Parathyroid adenoma (tissue), 2 donors: ENCODE data around the gene VENTX.

ENCODE experiments used
- H2AFZ ChIP-seq: fragments of 300-600 bp; sonication (generic); one replicate; pipeline ENCODE4 v1.7.0; 2017; ENCODE audit warnings: antibody characterized with exemption, mild to moderate bottlenecking
- H3K27ac ChIP-seq: fragments of 300-600 bp; sonication (generic); one replicate; pipeline ENCODE4 v1.7.0; 2017
- H3K27me3 ChIP-seq: fragments of 300-600 bp; sonication (generic); one replicate; pipeline ENCODE4 v1.7.0; 2017; ENCODE audit warnings: low read length; ENCODE audit not compliant: control insufficient read depth, insufficient read depth
- H3K36me3 ChIP-seq: fragments of 300-600 bp; sonication (generic); one replicate; pipeline ENCODE4 v1.7.0; 2017; ENCODE audit warnings: low read length; ENCODE audit not compliant: control insufficient read depth, insufficient read depth
- H3K4me1 ChIP-seq: fragments of 300-600 bp; sonication (generic); one replicate; pipeline ENCODE4 v1.7.0; 2017; ENCODE audit warnings: control low read depth
- H3K4me2 ChIP-seq: fragments of 300-600 bp; sonication (generic); one replicate; pipeline ENCODE4 v1.7.0; 2017; ENCODE audit warnings: low read length
- H3K4me3 ChIP-seq: fragments of 300-600 bp; sonication (generic); one replicate; pipeline ENCODE4 v1.7.0; 2017; ENCODE audit warnings: low read depth, low read length
- H3K79me2 ChIP-seq: fragments of 300-600 bp; sonication (generic); one replicate; pipeline ENCODE4 v1.7.0; 2017; ENCODE audit warnings: control low read depth
- H3K9ac ChIP-seq: fragments of 300-600 bp; sonication (generic); one replicate; pipeline ENCODE4 v1.7.0; 2017; ENCODE audit warnings: mild to moderate bottlenecking
- H3K9me3 ChIP-seq: fragments of 300-600 bp; sonication (generic); one replicate; pipeline ENCODE4 v1.7.0; 2017; ENCODE audit warnings: low read length; ENCODE audit not compliant: control insufficient read depth
- TF ChIP-seq, protein P1 (sequence below): fragments of 300-600 bp; sonication (generic); IDR thresholded peaks from one replicate; pipeline ENCODE4 v1.7.0; 2017; ENCODE audit warnings: antibody characterized with exemption, mild to moderate bottlenecking
- donor health status: primary hyperparathyroidism.

VENTX gene

GRCh38 chr10:133243593-133243992 is 5.9 kb downstream of the VENTX start:
- Histone ChIP-seq H3K79me2 (no peaks in the 10 kb centered on the region), H3K4me2 (no peak overlapping the region), H3K27ac (no peak overlapping the region), H3K9me3 (no peaks in the 10 kb centered on the region), H3K4me3 (no peak overlapping the region), H3K36me3 (no peaks in the 10 kb centered on the region), H3K9ac (no peak overlapping the region), H3K4me1 (no peaks in the 10 kb centered on the region), H2AFZ (no peak overlapping the region), H3K27me3 (no peaks in the 10 kb centered on the region)
- TF ChIP-seq, protein P1, sequence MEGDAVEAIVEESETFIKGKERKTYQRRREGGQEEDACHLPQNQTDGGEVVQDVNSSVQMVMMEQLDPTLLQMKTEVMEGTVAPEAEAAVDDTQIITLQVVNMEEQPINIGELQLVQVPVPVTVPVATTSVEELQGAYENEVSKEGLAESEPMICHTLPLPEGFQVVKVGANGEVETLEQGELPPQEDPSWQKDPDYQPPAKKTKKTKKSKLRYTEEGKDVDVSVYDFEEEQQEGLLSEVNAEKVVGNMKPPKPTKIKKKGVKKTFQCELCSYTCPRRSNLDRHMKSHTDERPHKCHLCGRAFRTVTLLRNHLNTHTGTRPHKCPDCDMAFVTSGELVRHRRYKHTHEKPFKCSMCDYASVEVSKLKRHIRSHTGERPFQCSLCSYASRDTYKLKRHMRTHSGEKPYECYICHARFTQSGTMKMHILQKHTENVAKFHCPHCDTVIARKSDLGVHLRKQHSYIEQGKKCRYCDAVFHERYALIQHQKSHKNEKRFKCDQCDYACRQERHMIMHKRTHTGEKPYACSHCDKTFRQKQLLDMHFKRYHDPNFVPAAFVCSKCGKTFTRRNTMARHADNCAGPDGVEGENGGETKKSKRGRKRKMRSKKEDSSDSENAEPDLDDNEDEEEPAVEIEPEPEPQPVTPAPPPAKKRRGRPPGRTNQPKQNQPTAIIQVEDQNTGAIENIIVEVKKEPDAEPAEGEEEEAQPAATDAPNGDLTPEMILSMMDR, result no peak

GRCh38 chr10:133245439-133246235 is 8.0 kb downstream of the VENTX start:
- Histone ChIP-seq H2AFZ (no peak overlapping the region), H3K36me3 (no peaks in the 10 kb centered on the region), H3K9me3 (no peaks in the 10 kb centered on the region), H3K27me3 (no peaks in the 10 kb centered on the region), H3K4me1 (no peaks in the 10 kb centered on the region), H3K27ac (no peak overlapping the region), H3K79me2 (no peaks in the 10 kb centered on the region), H3K4me2 (no peak overlapping the region), H3K9ac (no peak overlapping the region), H3K4me3 (no peak overlapping the region)
- TF ChIP-seq, protein P1, result no peak

GRCh38 chr10:133246236-133246626 is 8.6 kb downstream of the VENTX start:
- no peaks in the 10 kb centered on the region for H3K9me3 ChIP-seq
- TF ChIP-seq, protein P1, result no peak
- H3K36me3 ChIP-seq, result no peaks in the 10 kb centered on the region
- H3K4me3 ChIP-seq, result no peak overlapping the region
- H3K27ac ChIP-seq, result no peak overlapping the region
- H3K79me2 ChIP-seq, result no peaks in the 10 kb centered on the region
- H3K4me1 ChIP-seq, result no peaks in the 10 kb centered on the region
- H2AFZ ChIP-seq, result no peak overlapping the region
- H3K9ac ChIP-seq, result no peak overlapping the region
- no peaks in the 10 kb centered on the region for H3K27me3 ChIP-seq
- no peak overlapping the region for H3K4me2 ChIP-seq

DNA sequence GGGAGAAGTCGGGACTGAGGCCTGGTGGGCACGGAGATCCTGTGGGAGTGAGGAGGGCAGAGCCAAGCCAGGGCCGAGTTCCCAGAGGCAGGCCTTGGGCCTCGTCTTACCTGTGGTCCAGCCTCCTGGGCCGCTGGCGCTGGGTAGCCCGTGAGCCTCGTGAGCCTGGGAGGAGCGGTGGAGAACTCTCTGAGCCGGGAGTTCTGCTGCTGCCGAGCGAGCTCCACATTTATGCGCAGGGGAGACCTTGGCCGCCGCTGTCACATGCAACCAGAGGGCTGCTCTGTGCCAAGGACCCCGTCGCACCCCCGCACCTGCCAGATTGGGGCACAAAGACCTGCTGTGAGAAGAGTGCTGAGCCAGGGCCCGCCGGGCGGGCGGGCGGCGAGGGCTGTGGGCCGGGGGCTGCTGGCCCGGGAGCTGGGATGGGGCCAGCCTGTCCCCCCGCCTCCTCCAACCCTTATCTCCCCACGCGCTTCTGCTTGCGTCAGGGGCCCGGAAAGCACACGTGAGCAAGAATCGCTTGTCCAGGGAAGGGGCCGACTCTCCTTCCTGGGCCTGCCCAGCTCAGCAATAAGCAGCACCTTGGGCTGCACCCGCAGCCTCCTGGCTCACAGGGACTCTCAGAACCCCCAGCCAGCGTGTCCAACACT is 10.2 kb downstream of the VENTX start:
- Histone ChIP-seq H3K36me3 (no peaks in the 10 kb centered on the region), H3K9me3 (no peaks in the 10 kb centered on the region), H3K27me3 (no peaks in the 10 kb centered on the region), H3K79me2 (no peaks in the 10 kb centered on the region), H3K4me3 (no peak overlapping the region), H2AFZ (no peak overlapping the region), H3K9ac (no peak overlapping the region), H3K4me1 (no peaks in the 10 kb centered on the region), H3K27ac (no peak overlapping the region), H3K4me2 (no peak overlapping the region)
- TF ChIP-seq, protein P1, result no peak
